Ammon's horn (tissue), 1 donor: ENCODE measurements around the gene PHF23.

Experiments used
- DNase-seq: peaks from one replicate; pipeline ENCODE4 v3.0.0-alpha.2; 2016; ENCODE audit warnings: low spot score

Gene PHF23

GRCh38 chr17:7203391-7203790, 35.9 kb downstream of the PHF23 start:
- DNase-seq = no peak

DNA sequence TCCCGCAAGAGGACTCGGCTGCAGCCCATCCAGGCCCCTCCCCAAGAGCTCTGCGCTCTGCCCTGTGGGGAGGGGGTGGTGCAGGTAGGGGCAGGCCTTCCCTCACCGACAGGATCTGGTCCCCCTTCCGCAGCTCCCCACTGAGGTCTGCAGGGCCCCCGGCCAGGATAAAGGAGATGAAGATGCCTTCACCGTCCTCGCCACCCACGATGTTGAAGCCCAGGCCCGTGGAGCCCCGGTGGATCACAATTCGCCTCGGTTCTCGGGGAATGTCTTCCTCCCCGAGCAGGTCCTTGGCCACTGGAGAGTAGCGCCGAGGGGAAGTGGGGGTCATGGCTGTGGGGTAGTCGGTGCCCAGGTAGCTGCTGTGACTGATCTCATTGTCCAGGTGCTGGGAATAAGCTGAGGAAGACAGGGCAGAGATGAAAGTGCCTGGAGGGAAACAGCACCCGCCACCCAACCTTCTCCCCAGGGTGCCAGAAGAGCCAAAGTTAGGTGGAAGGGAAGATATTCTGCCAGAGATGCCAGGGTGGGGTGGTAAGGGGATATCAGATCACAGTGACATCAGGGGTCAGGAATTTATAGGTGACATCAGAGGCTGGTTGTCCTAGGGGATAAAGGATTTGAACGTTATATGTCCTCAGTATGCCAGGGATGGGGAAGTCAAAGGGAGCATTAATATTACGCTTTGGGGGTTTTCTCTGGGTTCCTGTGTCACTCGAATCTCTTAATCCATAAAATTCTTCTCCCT, 42.4 kb downstream of the PHF23 start:
- no peak for DNase-seq

GRCh38 chr17:7195971-7196370, 43.3 kb downstream of the PHF23 start:
- no peak for DNase-seq

DNA sequence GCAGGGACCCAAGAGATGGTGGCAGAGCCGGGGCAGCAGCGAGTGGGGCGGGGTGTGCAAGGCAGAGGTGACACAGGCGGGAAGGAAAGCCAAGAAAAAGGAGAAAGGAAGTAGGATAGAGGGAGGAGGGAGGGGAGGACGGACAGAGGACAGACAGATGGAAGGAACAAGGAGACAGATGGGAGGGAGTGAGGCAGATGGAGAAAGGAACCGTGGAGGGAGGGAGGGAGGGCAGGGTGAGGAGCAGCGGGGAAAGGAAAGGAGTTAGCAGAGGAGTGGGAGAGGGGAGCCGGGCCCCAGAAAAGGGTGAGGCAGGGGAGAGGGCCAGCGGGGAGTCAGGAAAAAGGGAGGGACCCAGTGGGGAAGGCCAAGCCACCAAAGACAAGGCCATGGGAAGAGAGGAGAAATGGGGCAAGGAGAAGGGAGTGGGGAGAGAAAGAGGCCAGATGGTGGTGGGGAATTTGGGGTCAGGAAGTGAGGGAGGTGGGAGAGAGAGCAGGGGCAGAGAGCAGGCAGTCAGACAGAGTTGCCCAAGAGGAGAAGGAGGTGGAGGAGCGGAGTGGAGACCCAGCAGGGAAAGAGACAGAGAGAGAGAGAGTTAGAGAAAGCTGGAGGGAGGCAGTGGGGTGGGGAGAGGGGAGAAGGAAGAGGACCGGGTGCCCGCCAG, 46.9 kb downstream of the PHF23 start:
- DNase-seq = no peak

- peak; percentile 42 for DNase-seq
Measured at GRCh38 chr17:7191571-7192270, 47.5 kb downstream of the PHF23 start.

DNA sequence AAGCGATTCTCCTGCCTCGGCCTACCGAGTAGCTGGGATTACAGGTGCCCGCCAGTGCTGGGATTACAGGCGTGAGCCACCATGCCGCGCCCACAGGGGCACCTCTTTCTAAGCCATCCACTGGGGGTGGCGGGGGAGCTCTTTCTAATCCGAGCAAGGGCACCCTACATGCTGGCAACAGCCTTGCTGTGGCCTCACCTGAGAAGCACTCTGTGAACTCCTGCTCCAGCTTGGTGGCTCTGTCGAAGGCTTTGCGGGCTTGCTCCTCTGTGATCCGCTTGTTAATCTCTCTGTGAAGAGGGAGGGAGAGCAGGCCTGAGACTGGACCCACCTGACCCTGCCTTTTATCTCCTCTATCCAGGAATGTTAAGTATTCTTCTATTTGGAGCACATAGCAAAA, 48.2 kb downstream of the PHF23 start:
- DNase-seq = no peak

DNA sequence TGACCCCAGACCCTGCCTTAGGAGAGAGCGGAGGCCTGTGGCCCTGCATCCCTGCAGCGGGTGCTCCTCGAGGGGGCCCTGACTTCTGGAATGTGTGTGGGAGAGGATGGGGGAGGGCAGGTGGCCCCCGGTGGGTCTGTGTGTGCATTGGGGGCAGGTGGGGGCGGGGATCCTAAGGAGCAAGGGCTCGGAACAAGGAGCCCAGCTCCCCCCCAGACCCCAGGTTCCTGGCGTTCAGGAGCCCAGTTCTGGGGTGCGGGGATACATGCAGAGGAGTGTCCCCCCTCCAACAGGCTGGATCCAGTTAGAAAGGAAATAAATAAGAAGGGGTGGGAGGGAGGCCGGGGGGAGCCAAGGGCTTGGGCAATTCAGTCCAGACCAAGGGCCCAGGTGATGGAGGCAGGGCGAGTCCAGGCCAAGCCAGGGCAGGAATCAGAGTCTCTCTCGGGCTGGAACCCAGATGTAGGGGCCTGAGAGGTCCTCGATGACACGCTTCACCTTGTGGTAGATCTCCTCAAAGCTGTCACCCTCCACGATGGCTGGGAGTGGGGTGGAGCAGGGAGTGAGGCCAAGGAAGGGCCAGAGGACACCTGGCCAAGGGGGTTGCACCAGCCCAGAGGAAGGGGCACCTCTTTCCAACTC, 48.9 kb downstream of the PHF23 start:
- no peak for DNase-seq

DNA sequence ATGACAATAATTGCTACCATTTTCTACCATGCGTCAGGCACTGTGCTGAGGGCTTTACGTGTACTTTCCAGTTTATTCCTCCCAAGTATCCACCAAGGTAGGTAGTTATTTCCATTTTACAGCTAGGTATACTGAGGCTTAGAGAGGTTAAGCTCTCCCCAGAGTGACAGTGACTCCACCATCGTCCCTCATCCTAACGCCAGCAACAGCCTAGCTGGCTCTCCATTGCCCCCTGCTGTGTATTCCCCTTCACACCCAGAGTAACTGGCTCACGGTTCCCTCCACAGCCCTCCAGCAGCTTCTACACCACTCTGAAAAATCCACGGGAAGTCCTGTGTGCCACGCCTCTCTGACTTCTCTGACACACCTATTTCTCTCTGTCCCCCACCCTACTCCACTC, 53.0 kb downstream of the PHF23 start:
- DNase-seq = no peak
